Measurements from ENCODE around the gene ZIC5.

- TF ChIP-seq CTCF (IDR thresholded peaks at IDR 0.05) (no peak), POLR2A (IDR thresholded peaks at IDR 0.05) (no peak)
Observed at GRCh38 chr13:99944102-99944501, 27.5 kb downstream of the ZIC5 start.

Measured in adrenal gland (tissue), 5 donors.